ENCODE measurements around the gene SNX18. TPM values are rescaled to one million over a fixed set of nuclear protein-coding genes. Genes with fewer than 3 reads are reported as not detected.

SNX18 gene
- polyA plus RNA-seq, 2 of the 4 experiments (the other 2 are of a cell fraction) = 7.1 to 8.1 TPM

GRCh38 chr5:54524082-54524481 is 6.5 kb downstream of the SNX18 start (continued):
- TF ChIP-seq BCL3 (IDR thresholded peaks at IDR 0.05) (no peak), POLR2A (IDR thresholded peaks at IDR 0.05; ENCODE audit: low read length) (no peak)

- DNase-seq (ENCODE audit: low read depth in 1 of 2, low spot score in 1 of 2) = no peak
- 95% methylated on average over 8 of the region's 8 CpGs for WGBS (ENCODE audit: missing lambda C conversion rate)
- FAIRE-seq = no peak
- Histone ChIP-seq H3K4me3 (no peak overlapping the region), H3K27ac (no peak overlapping the region), H3K4me2 (no peak overlapping the region), H3K9me3 (no peaks in the 10 kb centered on the region), H3K4me1 (no peaks in the 10 kb centered on the region; the same call in 2 of the 3 replicates)
- no peak for ATAC-seq
- ChIA-PET POLR2A (no interaction called here), CTCF (interaction anchor here (0.5 to 3.4 kb wide), 4 partner anchors 7 to 343 kb away, joined by 3 to 26 read pairs (median 8); partner anchors contain the start of gene SNX18)
- TF ChIP-seq HOXB5 (CRISPR knock-in tag; IDR thresholded peaks at IDR 0.05) (no peak), FOSB (CRISPR knock-in tag; IDR thresholded peaks at IDR 0.05) (no peak), ESRRA (IDR thresholded peaks at IDR 0.05; ENCODE audit: borderline replicate concordance, low read length) (no peak), TFCP2L1 (CRISPR knock-in tag; IDR thresholded peaks at IDR 0.05) (no peak), KDM5A (IDR thresholded peaks at IDR 0.05) (no peak), NR3C1 (IDR thresholded peaks at IDR 0.05) (no peak), ZNF302 (CRISPR knock-in tag; IDR thresholded peaks at IDR 0.05) (no peak), RAD21 (conservative IDR thresholded peaks at IDR 0.05 in 1 of 2, IDR thresholded peaks at IDR 0.05 in 1 of 2) (no peak), CHD2 (IDR thresholded peaks at IDR 0.05; ENCODE audit: low read length, partially characterized antibody) (no peak)
Measured at GRCh38 chr5:54524704-54525103, 7.1 kb downstream of the SNX18 start.

GRCh38 chr5:54525261-54525660 is 7.7 kb downstream of the SNX18 start:
- FAIRE-seq (no peak), DNase-seq (ENCODE audit: low read depth in 1 of 2, low spot score in 1 of 2) (no peak), ATAC-seq (no peak)
- no peak overlapping the region for H3K4me3 ChIP-seq
- 89% methylated on average over 4 of the region's 4 CpGs for WGBS (ENCODE audit: missing lambda C conversion rate)
- H3K27ac ChIP-seq = no peak overlapping the region
- H3K4me2 ChIP-seq = no peak overlapping the region
- POLR2A ChIA-PET = no interaction called here
- CTCF ChIA-PET = interaction anchor here (0.5 to 3.4 kb wide), 5 partner anchors 8 to 342 kb away, joined by 3 to 26 read pairs (median 4); partner anchors contain the start of gene SNX18
- H3K4me1 ChIP-seq = no peaks in the 10 kb centered on the region; the same call in 2 of the 3 replicates
- TF ChIP-seq SMC3 (IDR thresholded peaks at IDR 0.05) = no peak
- no peaks in the 10 kb centered on the region for H3K9me3 ChIP-seq

GRCh38 chr5:54525692-54526091 is 8.1 kb downstream of the SNX18 start:
- no peak overlapping the region for H3K4me3 ChIP-seq
- no peak for TF ChIP-seq CHD2 (IDR thresholded peaks at IDR 0.05; ENCODE audit: low read length, partially characterized antibody)
- TF ChIP-seq NFE2L2 (conservative IDR thresholded peaks at IDR 0.05; ENCODE audit: low read length) = no peak
- TF ChIP-seq EHF (CRISPR knock-in tag; IDR thresholded peaks at IDR 0.05) = no peak
- TF ChIP-seq MAZ (IDR thresholded peaks at IDR 0.05; ENCODE audit: borderline replicate concordance, low read depth, low read length) = no peak
- TF ChIP-seq ESRRA (IDR thresholded peaks at IDR 0.05; ENCODE audit: borderline replicate concordance, low read length) = no peak
- no peak for TF ChIP-seq BHLHE40 (IDR thresholded peaks at IDR 0.05; ENCODE audit: low read depth, low read length)
- no peak for TF ChIP-seq GATA3 (IDR thresholded peaks at IDR 0.05; ENCODE audit: borderline replicate concordance)
- no peak for TF ChIP-seq JUN (IDR thresholded peaks at IDR 0.05)
- TF ChIP-seq HES2 (IDR thresholded peaks at IDR 0.05) = no peak
- TF ChIP-seq CBX2 (IDR thresholded peaks at IDR 0.05; ENCODE audit: borderline replicate concordance, low read depth) = no peak
- no peak for TF ChIP-seq PHF8 (IDR thresholded peaks at IDR 0.05; ENCODE audit: borderline replicate concordance, low read depth)
- TF ChIP-seq ZC3H11A (IDR thresholded peaks at IDR 0.05) = no peak
- no peak for TF ChIP-seq HMGXB4 (CRISPR knock-in tag; IDR thresholded peaks at IDR 0.05; ENCODE audit: borderline replicate concordance)
- TF ChIP-seq CHD4 (IDR thresholded peaks at IDR 0.05; ENCODE audit: borderline replicate concordance) = no peak
- TF ChIP-seq FOXS1 (CRISPR knock-in tag; IDR thresholded peaks at IDR 0.05) = no peak
- H3K4me1 ChIP-seq = no peaks in the 10 kb centered on the region; the same call in 2 of the 3 replicates
- no peaks in the 10 kb centered on the region for H3K9me3 ChIP-seq
- DNase-seq (ENCODE audit: low read depth in 1 of 2, low spot score in 1 of 2) (no peak), FAIRE-seq (no peak), ATAC-seq (no peak)
- WGBS (ENCODE audit: missing lambda C conversion rate) = 71% methylated on average over 6 of the region's 6 CpGs
- no peak overlapping the region for H3K4me2 ChIP-seq
- no peak overlapping the region for H3K27ac ChIP-seq
- ChIA-PET POLR2A (no interaction called here), CTCF (interaction anchor here (0.6 to 3.4 kb wide), 4 partner anchors 8 to 342 kb away, joined by 3 to 26 read pairs (median 8); partner anchors contain the start of gene SNX18)

All from A549 (cell line).